Suprapubic skin (tissue), 3 donors: ENCODE data around the gene CNTN1.

Source experiments
- POLR2A ChIP-seq, 2 donors: fragments of 450-650 bp; IDR thresholded peaks; one replicate each; pipeline ENCODE4 v1.6.1; 2017; ENCODE audit warnings: antibody characterized with exemption in 2 of 2, mild to moderate bottlenecking in 2 of 2, moderate library complexity in 2 of 2
- TF ChIP-seq, protein P1 (sequence below), 2 donors: fragments of 200-600 bp in 1 of 2; fragments of 450-650 bp in 1 of 2; sonication (generic) in 1 of 2; IDR thresholded peaks; one replicate each; pipeline ENCODE4 v1.5.1; 2016 to 2019; ENCODE audit warnings: antibody characterized with exemption in 2 of 2, mild to moderate bottlenecking in 1 of 2, moderate library complexity in 1 of 2

- TF ChIP-seq, protein P1, sequence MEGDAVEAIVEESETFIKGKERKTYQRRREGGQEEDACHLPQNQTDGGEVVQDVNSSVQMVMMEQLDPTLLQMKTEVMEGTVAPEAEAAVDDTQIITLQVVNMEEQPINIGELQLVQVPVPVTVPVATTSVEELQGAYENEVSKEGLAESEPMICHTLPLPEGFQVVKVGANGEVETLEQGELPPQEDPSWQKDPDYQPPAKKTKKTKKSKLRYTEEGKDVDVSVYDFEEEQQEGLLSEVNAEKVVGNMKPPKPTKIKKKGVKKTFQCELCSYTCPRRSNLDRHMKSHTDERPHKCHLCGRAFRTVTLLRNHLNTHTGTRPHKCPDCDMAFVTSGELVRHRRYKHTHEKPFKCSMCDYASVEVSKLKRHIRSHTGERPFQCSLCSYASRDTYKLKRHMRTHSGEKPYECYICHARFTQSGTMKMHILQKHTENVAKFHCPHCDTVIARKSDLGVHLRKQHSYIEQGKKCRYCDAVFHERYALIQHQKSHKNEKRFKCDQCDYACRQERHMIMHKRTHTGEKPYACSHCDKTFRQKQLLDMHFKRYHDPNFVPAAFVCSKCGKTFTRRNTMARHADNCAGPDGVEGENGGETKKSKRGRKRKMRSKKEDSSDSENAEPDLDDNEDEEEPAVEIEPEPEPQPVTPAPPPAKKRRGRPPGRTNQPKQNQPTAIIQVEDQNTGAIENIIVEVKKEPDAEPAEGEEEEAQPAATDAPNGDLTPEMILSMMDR (IDR thresholded peaks at IDR 0.05), result no peak
- TF ChIP-seq POLR2A (IDR thresholded peaks at IDR 0.05), result no peak
These were observed 360.2 kb downstream of the CNTN1 start for GRCh38 chr12:41052441-41052840.
